Sigmoid colon (tissue), 7 donors: ENCODE results near the gene CDC37L1. TPM values are rescaled to one million over a fixed set of nuclear protein-coding genes. Genes with fewer than 3 reads are reported as not detected.

ENCODE experiments used
- DNase-seq: peaks from one replicate; pipeline ENCODE4 v3.0.0-alpha.2; 2019
- H3K27ac ChIP-seq, 4 donors: fragments of 200-600 bp; sonication (generic); one replicate each; pipeline ENCODE4 v1.5.1; 2016 to 2019; ENCODE audit warnings: mild to moderate bottlenecking in 1 of 4
- H3K27me3 ChIP-seq, 3 donors: fragments of 200-600 bp; sonication (generic); one replicate each; pipeline ENCODE4 v1.5.1; 2019; ENCODE audit warnings: mild to moderate bottlenecking in 1 of 3
- H3K36me3 ChIP-seq, 4 donors: fragments of 200-600 bp; sonication (generic); one replicate each; pipeline ENCODE4 v1.5.1; 2016 to 2019
- H3K4me1 ChIP-seq, 4 donors: fragments of 200-600 bp; sonication (generic); one replicate each; pipeline ENCODE4 v1.5.1; 2017 to 2019
- H3K4me3 ChIP-seq, 4 donors: fragments of 200-600 bp; sonication (generic); one replicate each; pipeline ENCODE4 v1.5.1; 2017 to 2019; ENCODE audit warnings: mild to moderate bottlenecking in 2 of 4, moderate library complexity in 1 of 4
- H3K9me3 ChIP-seq, 4 donors: fragments of 200-600 bp in 3 of 4; sonication (generic) in 3 of 4; one replicate each; pipeline versions ENCODE4 v1.5.1 to v1.6.1; 2013 to 2019
- CTCF ChIP-seq, 4 experiments: fragments of 450-650 bp in 3 of 4; fragments of 200-600 bp in 1 of 4; IDR thresholded peaks; one replicate each; pipeline ENCODE4 v1.5.1; 2016 to 2019; ENCODE audit warnings: antibody characterized with exemption in 4 of 4, mild to moderate bottlenecking in 3 of 4, moderate library complexity in 2 of 4
- EP300 ChIP-seq, 4 donors: sonication (generic); formaldehyde crosslinking; IDR thresholded peaks; one replicate each; pipeline ENCODE4 v1.6.1; 2017; ENCODE audit warnings: antibody characterized with exemption in 4 of 4
- POLR2A ChIP-seq, 2 donors: fragments of 450-650 bp; IDR thresholded peaks; one replicate each; pipeline ENCODE4 v1.6.1; 2016; ENCODE audit warnings: antibody characterized with exemption in 2 of 2, mild to moderate bottlenecking in 2 of 2, moderate library complexity in 2 of 2
- POLR2AphosphoS5 ChIP-seq, 4 donors: sonication (generic); formaldehyde crosslinking; IDR thresholded peaks; one replicate each; pipeline ENCODE4 v1.6.1; 2017; ENCODE audit warnings: antibody characterized with exemption in 4 of 4
- WGBS, 2 donors: extraction: QIAGEN DNeasy Blood & Tissue Kit; methylation state at CpG; one replicate each; pipeline ENCODE4 v1.1.7; 2013; 5-methylcytosine and 5-hydroxymethylcytosine counted together
- intact Hi-C: fragments of 100-400 bp; cut with DNase I; formaldehyde crosslinking; loops from one replicate; pipeline ENCODE4 v1.15.1; 2023
- polyA plus RNA-seq, 3 donors: library from polyadenylated mRNA; stranded (reverse); fragments of 200-250 nt; gene quantifications; one replicate each; pipeline ENCODE4 v1.2.3, GENCODE V29; 2013
- total RNA-seq, 4 donors: library from RNA; depleted of rRNA; stranded (reverse); fragments of >200 nt; gene quantifications; one replicate each; pipeline ENCODE4 v1.1.0, GENCODE V29; 2016
- donor health status: healthy with polysubstance abuse.
- donor health status: Bipolar disorder and iron deficiency.
- donor health status: healthy.

CDC37L1 gene
- total and polyA plus RNA-seq, 7 donors, result 8.4 to 40.6 (median 30.7) TPM

- Histone ChIP-seq H3K9me3 (no peaks in the 10 kb centered on the region), H3K27ac (no peak overlapping the region), H3K36me3 (peaks cover 21 to 87% (median 45%) of the 10 kb centered on the region in 4 donors), H3K27me3 (no peaks in the 10 kb centered on the region), H3K4me3 (no peak overlapping the region), H3K4me1 (no peaks in the 10 kb centered on the region)
- TF ChIP-seq CTCF (IDR thresholded peaks at IDR 0.05) (no peak), POLR2A (IDR thresholded peaks at IDR 0.05) (no peak), EP300 (IDR thresholded peaks at IDR 0.05) (no peak), POLR2AphosphoS5 (IDR thresholded peaks at IDR 0.05) (no peak)
- intact Hi-C loops, result no loop called here
- WGBS, 2 donors, result 57 to 74% methylated on average over 7 of the region's 7 CpGs
- DNase-seq, result no peak
Observed at GRCh38 chr9:4713849-4714248, 34.5 kb downstream of the CDC37L1 start.

GRCh38 chr9:4714266-4715016 is 35.1 kb downstream of the CDC37L1 start:
- no peak for DNase-seq
- Histone ChIP-seq H3K36me3 (peaks cover 23 to 87% (median 47%) of the 10 kb centered on the region in 4 donors), H3K4me3 (no peak overlapping the region), H3K27ac (no peak overlapping the region), H3K27me3 (no peaks in the 10 kb centered on the region), H3K4me1 (no peaks in the 10 kb centered on the region), H3K9me3 (no peaks in the 10 kb centered on the region)
- TF ChIP-seq POLR2AphosphoS5 (IDR thresholded peaks at IDR 0.05), result no peak
- no peak for TF ChIP-seq CTCF (IDR thresholded peaks at IDR 0.05)
- no peak for TF ChIP-seq POLR2A (IDR thresholded peaks at IDR 0.05)
- TF ChIP-seq EP300 (IDR thresholded peaks at IDR 0.05), result no peak
- intact Hi-C loops, result no loop called here
- WGBS, 2 donors, result 85 to 91% methylated on average over 9 of the region's 9 CpGs

GRCh38 chr9:4716163-4716562 is 36.8 kb downstream of the CDC37L1 start:
- no peak overlapping the region for H3K27ac ChIP-seq
- H3K27me3 ChIP-seq, result no peaks in the 10 kb centered on the region
- no peaks in the 10 kb centered on the region for H3K4me1 ChIP-seq
- intact Hi-C loops, result no loop called here
- 83 to 89% methylated on average over 1 of the region's 1 CpG for WGBS, 2 donors
- peaks cover 23 to 84% (median 43%) of the 10 kb centered on the region in 4 donors for H3K36me3 ChIP-seq
- DNase-seq, result no peak
- no peaks in the 10 kb centered on the region for H3K9me3 ChIP-seq
- no peak overlapping the region for H3K4me3 ChIP-seq
- no peak for TF ChIP-seq POLR2A (IDR thresholded peaks at IDR 0.05)
- no peak for TF ChIP-seq EP300 (IDR thresholded peaks at IDR 0.05)
- TF ChIP-seq CTCF (IDR thresholded peaks at IDR 0.05), result no peak
- no peak for TF ChIP-seq POLR2AphosphoS5 (IDR thresholded peaks at IDR 0.05)

GRCh38 chr9:4717815-4718214 is 38.4 kb downstream of the CDC37L1 start:
- intact Hi-C loops, result no loop called here
- no peak for TF ChIP-seq POLR2A (IDR thresholded peaks at IDR 0.05)
- no peak for TF ChIP-seq CTCF (IDR thresholded peaks at IDR 0.05)
- TF ChIP-seq POLR2AphosphoS5 (IDR thresholded peaks at IDR 0.05), result no peak
- no peak for TF ChIP-seq EP300 (IDR thresholded peaks at IDR 0.05)
- no peak for DNase-seq
- no peak overlapping the region for H3K27ac ChIP-seq
- 94 to 96% methylated on average over 4 of the region's 4 CpGs for WGBS, 2 donors
- no peak overlapping the region for H3K4me3 ChIP-seq
- no peaks in the 10 kb centered on the region for H3K9me3 ChIP-seq
- peaks cover 23 to 85% (median 41%) of the 10 kb centered on the region in 4 donors for H3K36me3 ChIP-seq
- H3K27me3 ChIP-seq, result no peaks in the 10 kb centered on the region
- H3K4me1 ChIP-seq, result no peaks in the 10 kb centered on the region
